Measurements from ENCODE around the gene SLC2A11. TPM values are rescaled to one million over a fixed set of nuclear protein-coding genes. Genes with fewer than 3 reads are reported as not detected.

SLC2A11 gene, protein sequence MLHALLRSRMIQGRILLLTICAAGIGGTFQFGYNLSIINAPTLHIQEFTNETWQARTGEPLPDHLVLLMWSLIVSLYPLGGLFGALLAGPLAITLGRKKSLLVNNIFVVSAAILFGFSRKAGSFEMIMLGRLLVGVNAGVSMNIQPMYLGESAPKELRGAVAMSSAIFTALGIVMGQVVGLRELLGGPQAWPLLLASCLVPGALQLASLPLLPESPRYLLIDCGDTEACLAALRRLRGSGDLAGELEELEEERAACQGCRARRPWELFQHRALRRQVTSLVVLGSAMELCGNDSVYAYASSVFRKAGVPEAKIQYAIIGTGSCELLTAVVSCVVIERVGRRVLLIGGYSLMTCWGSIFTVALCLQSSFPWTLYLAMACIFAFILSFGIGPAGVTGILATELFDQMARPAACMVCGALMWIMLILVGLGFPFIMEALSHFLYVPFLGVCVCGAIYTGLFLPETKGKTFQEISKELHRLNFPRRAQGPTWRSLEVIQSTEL
- 41.9 TPM for total RNA-seq

DNA sequence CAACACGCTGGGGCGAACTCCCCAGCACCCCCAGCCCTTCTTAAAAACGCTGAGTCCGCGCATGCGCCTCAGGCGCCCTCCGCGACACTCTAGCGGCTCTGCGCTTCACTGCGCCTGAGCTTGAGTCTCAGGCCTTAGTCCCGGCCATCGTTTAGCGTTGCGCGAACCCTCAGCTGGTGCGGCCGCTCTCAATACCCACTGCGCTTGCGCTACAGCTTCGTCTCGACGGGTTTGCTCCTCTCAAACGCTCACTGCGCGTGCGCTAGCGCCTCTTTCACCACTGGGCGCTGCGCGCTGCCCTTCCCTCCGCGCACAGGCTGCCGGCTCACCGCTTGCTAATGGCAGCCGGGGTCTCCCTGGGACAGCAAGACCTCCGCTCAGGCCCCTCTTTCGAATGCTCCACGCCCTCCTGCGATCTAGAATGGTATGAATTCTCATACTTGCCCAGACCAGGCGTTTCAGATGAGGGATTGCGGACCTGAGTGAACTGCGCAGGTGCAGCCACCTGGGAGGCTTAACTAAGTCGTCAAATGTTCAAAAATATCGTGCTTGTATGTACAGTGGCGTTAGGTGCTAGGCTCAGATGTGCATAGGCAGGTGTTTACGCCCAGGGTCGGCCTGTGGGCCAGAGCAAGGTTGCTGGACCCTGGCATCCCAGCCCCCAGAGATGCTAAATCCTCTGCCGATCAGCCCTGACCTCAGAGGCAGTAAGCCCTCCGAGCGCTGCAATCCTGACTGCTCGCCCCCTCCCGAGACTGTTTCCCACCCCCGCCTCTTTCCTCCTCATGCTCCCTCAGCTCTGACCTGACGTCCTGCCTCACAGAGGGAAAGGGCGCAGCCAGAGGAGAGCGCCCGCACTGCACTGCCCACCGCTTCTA, at the start of gene SLC2A11:
TSS of gene SLC2A11 (plus strand) at position 270 of the 878 bp plus-strand sequence. CDS start at position 395, 125 bp downstream.

DNA sequence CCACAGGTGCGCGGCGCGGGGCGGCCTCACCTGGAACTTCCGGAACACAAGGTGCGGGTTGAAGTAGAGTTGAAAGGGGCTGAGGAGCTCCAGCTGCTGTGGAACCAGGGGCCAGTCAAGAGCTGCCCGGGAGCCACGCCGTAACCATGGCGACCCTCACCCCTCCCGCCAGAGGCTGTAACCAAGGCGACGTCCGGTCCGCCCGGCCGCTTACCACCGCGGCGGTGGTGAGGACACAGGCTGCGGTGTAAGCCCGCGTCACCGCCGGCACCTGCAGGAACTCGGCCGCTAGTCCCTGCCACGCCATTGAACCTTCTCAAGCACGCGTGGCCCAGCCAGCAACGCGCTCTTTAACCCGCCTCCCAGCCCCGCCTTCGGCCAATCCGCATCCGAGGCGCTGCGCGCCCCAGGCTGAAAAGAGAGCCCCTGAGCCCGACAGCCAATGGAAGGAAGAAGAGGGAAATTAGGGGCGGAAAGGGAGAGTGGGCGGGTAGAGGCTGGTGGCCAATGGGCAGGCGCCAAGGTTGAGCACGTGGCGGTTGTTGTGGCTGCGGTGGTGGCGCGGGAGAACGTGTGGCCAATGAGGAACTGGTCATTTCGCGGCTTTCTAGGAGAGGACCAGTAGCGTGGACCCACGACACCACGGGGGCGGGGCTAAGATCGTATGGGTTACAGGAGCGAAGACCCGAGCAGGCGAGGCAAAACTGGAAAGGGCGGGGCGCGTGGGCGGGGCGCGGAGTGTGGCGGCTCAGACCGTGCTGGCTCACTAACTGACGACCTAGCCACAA, 18.8 kb upstream of the SLC2A11 start, which contains the start of gene DERL3:
TSS of gene DERL3 (minus strand) at position 326 of the 788 bp plus-strand sequence. CDS start at position 307, 19 bp downstream.

DNA sequence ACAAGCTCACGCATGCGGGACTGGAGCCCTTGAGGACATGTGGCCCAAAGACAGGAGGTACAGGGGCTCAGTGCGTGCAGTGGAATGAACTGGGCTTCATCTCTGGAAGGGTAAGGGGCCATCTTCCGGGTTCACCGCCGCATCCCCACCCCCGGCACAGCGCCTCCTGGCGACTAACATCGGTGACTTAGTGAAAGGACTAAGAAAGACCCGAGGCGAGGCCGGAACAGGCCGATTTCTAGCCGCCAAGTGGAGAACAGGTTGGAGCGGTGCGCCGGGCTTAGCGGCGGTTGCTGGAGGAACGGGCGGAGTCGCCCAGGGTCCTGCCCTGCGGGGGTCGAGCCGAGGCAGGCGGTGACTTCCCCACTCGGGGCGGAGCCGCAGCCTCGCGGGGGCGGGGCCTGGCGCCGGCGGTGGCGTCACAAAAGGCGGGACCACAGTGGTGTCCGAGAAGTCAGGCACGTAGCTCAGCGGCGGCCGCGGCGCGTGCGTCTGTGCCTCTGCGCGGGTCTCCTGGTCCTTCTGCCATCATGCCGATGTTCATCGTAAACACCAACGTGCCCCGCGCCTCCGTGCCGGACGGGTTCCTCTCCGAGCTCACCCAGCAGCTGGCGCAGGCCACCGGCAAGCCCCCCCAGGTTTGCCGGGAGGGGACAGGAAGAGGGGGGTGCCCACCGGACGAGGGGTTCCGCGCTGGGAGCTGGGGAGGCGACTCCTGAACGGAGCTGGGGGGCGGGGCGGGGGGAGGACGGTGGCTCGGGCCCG, 36.5 kb downstream of the SLC2A11 start, which contains the start of gene MIF:
TSS of gene MIF (plus strand) at position 439 of the 765 bp plus-strand sequence. CDS start at position 531, 92 bp downstream.

Small RNA genes within 50 kb of the gene (small RNA-seq; reads per million reads assigned to genes)
- gene RN7SL268P (ENCODE audit: low replicate concordance), result not detected

Other genes with a start within 250 kb of the SLC2A11 start
- gene DRICH1, start 225.6 kb upstream of the SLC2A11 start, total RNA-seq, result 1.2 TPM
- gene RGL4, start 166.9 kb upstream of the SLC2A11 start, total RNA-seq, result 3.2 TPM
- gene ZNF70, start 106.8 kb upstream of the SLC2A11 start, total RNA-seq, result 9.0 TPM
- 0.99 TPM for gene VPREB3, start 103.5 kb upstream of the SLC2A11 start, total RNA-seq
- 1.1 TPM for gene C22orf15, start 94.9 kb upstream of the SLC2A11 start, total RNA-seq
- 78.8 TPM for gene CHCHD10, start 89.9 kb upstream of the SLC2A11 start, total RNA-seq
- gene MMP11, start 85.0 kb upstream of the SLC2A11 start, total RNA-seq, result 36.6 TPM
- gene SMARCB1, start 70.9 kb upstream of the SLC2A11 start, total RNA-seq, result 62.9 TPM
- 2.9 TPM for gene DERL3, start 18.9 kb upstream of the SLC2A11 start, total RNA-seq
- 356 TPM for gene MIF, start 36.5 kb downstream of the SLC2A11 start, total RNA-seq
- gene GSTT2B, start 103.3 kb downstream of the SLC2A11 start, total RNA-seq, result 1.5 TPM
- 2.5 TPM for gene DDTL, start 109.0 kb downstream of the SLC2A11 start, total RNA-seq
- 293 TPM for gene DDT, start 116.6 kb downstream of the SLC2A11 start, total RNA-seq
- gene GSTT2, start 122.3 kb downstream of the SLC2A11 start, total RNA-seq, result not detected
- gene GSTT4, start 147.6 kb downstream of the SLC2A11 start, total RNA-seq, result not detected
- gene CABIN1, start 153.4 kb downstream of the SLC2A11 start, total RNA-seq, result 64.6 TPM

Measured in metanephros (tissue), 2 donors.